HCT116 (cell line): Measurements from ENCODE around the gene MATCAP1. TPM values are rescaled to one million over a fixed set of nuclear protein-coding genes. Genes with fewer than 3 reads are reported as not detected.

ENCODE experiments used
- ATAC-seq: fragments of 200-7000 bp; cut with Tn5 transposase; 2 replicates; pipeline ENCODE4 v1.9.1; 2020; ENCODE audit warnings: mild to moderate bottlenecking, moderate library complexity
- BruUV-seq: library from RNA; stranded (reverse); fragments of 400-500 nt; replicated peaks from 2 replicates; lab custom pipeline; 2021; lab: Mats Ljungman, UMichigan
- CTCF ChIA-PET: fragments of 300-600 bp; sonication (Branson Sonifier 250); formaldehyde crosslinking; loops from one replicate; lab custom pipeline; 2021; ENCODE audit warnings: antibody characterized with exemption; lab: Charles Lee
- POLR2A ChIA-PET: fragments of 300-600, 350-600 bp; sonication (Branson Sonifier 250); formaldehyde crosslinking; loops from one replicate; lab custom pipeline; 2021; ENCODE audit warnings: antibody characterized with exemption; lab: Charles Lee
- RAD21 ChIA-PET, 2 experiments: fragments of 300-600 bp; sonication (Branson Sonifier 250); formaldehyde crosslinking; loops; one replicate each; lab custom pipeline; 2023; ENCODE audit warnings: low total read pairs in 2 of 2; ENCODE audit not compliant: uncharacterized antibody in 2 of 2, unreplicated experiment in 2 of 2, low non-redundant PET in 1 of 2; lab: Charles Lee
- DNase-seq: peaks from one replicate; pipeline ENCODE4 v3.0.0-alpha.2; 2010; ENCODE audit warnings: low read depth, low spot score
- H2AFZ ChIP-seq: fragments of 200-600 bp; shearing (Covaris generic), sonication (generic); 2 replicates; pipeline ENCODE4 v1.6.1; 2017; ENCODE audit warnings: low read depth, mixed run types, mixed read lengths, antibody characterized with exemption, low read length; ENCODE audit not compliant: poor library complexity, severe bottlenecking
- H3K27ac ChIP-seq: 2 replicates; pipeline ENCODE4 v1.5.1; 2012; ENCODE audit warnings: low read depth, low read length
- H3K27me3 ChIP-seq: fragments of 200-600 bp; sonication (generic); 2 replicates; pipeline ENCODE4 v1.6.1; 2016; ENCODE audit warnings: mixed run types, low read length, mixed read lengths; ENCODE audit not compliant: insufficient read depth
- H3K36me3 ChIP-seq, 2 experiments: fragments of 200-500 bp in 1 of 2; fragments of 200-600 bp in 1 of 2; sonication (Bioruptor generic) in 1 of 2; sonication (generic) in 1 of 2; 2 replicates each; pipeline versions ENCODE4 v1.5.1 to v1.6.1; 2014 to 2016; ENCODE audit warnings: low read length in 2 of 2, inconsistent platforms in 1 of 2, mixed read lengths in 1 of 2, mixed run types in 1 of 2; ENCODE audit not compliant: insufficient read depth in 2 of 2, control insufficient read depth in 1 of 2
- H3K4me1 ChIP-seq, 2 experiments: fragments of 200-600 bp in 1 of 2; sonication (generic) in 1 of 2; 2 replicates each; pipeline versions ENCODE4 v1.5.1 to v1.6.1; 2012 to 2017; ENCODE audit warnings: low read length in 2 of 2, inconsistent platforms in 1 of 2, mild to moderate bottlenecking in 1 of 2, mixed read lengths in 1 of 2, mixed run types in 1 of 2, moderate library complexity in 1 of 2; ENCODE audit not compliant: insufficient read depth in 2 of 2, control insufficient read depth in 1 of 2
- H3K4me2 ChIP-seq: fragments of 200-600 bp; sonication (generic); 2 replicates; pipeline ENCODE4 v1.6.1; 2017; ENCODE audit warnings: mixed run types, low read length, mixed read lengths
- H3K4me3 ChIP-seq, 2 experiments: fragments of 200-600 bp in 1 of 2; sonication (generic) in 1 of 2; replicated peaks in 1 of 2; 2 replicates each; pipeline ENCODE4 v1.5.1; 2011 to 2016; ENCODE audit warnings: low read length in 2 of 2, control low read depth in 1 of 2, low read depth in 1 of 2, mild to moderate bottlenecking in 1 of 2, mixed read lengths in 1 of 2, mixed run types in 1 of 2
- H3K79me2 ChIP-seq: fragments of 200-600 bp; sonication (generic); 2 replicates; pipeline ENCODE4 v1.6.1; 2017; ENCODE audit warnings: mild to moderate bottlenecking, mixed run types, low read length, moderate library complexity, mixed read lengths; ENCODE audit not compliant: insufficient read depth
- H3K9ac ChIP-seq: fragments of 200-600 bp; sonication (generic); 2 replicates; pipeline ENCODE4 v1.6.1; 2016; ENCODE audit warnings: low read length, mixed read lengths
- H3K9me2 ChIP-seq: fragments of 200-600 bp; sonication (generic), shearing (Covaris generic); 2 replicates; pipeline ENCODE4 v1.6.1; 2017; ENCODE audit warnings: mixed run types, mild to moderate bottlenecking, moderate library complexity; ENCODE audit not compliant: insufficient read depth
- H3K9me3 ChIP-seq, 2 experiments: fragments of 200-500 bp in 1 of 2; fragments of 200-600 bp in 1 of 2; sonication (Bioruptor generic) in 1 of 2; sonication (generic) in 1 of 2; 2 replicates each; pipeline ENCODE4 v1.6.1; 2014 to 2017; ENCODE audit warnings: low read length in 2 of 2, mixed read lengths in 2 of 2, inconsistent platforms in 1 of 2, low read depth in 1 of 2, mild to moderate bottlenecking in 1 of 2, mixed run types in 1 of 2, moderate library complexity in 1 of 2; ENCODE audit not compliant: control insufficient read depth in 1 of 2, insufficient read depth in 1 of 2
- H4K20me1 ChIP-seq: fragments of 200-600 bp; sonication (generic), shearing (Covaris generic); 2 replicates; pipeline ENCODE4 v1.6.1; 2017; ENCODE audit warnings: mixed run types, mild to moderate bottlenecking, moderate library complexity; ENCODE audit not compliant: insufficient read depth
- ATF3 ChIP-seq: IDR thresholded peaks from 2 replicates; pipeline ENCODE4 v1.6.1; 2012
- CEBPB ChIP-seq: IDR thresholded peaks from 2 replicates; pipeline ENCODE4 v1.6.1; 2012; ENCODE audit warnings: low read depth
- ELF1 ChIP-seq: IDR thresholded peaks from 2 replicates; pipeline ENCODE4 v1.6.1; 2012; ENCODE audit warnings: low read depth, borderline replicate concordance
- EZH2 ChIP-seq: fragments of 200-600 bp; sonication (generic); IDR thresholded peaks from 2 replicates; pipeline ENCODE4 v1.6.1; 2017; ENCODE audit warnings: antibody characterized with exemption, mixed run types
- FOSL1 ChIP-seq: IDR thresholded peaks from 2 replicates; pipeline ENCODE4 v1.6.1; 2012; ENCODE audit warnings: low read depth
- POLR2AphosphoS5 ChIP-seq: IDR thresholded peaks from 2 replicates; pipeline ENCODE4 v1.6.1; 2011; ENCODE audit warnings: mild to moderate bottlenecking, low read depth, low read length, moderate library complexity
- REST ChIP-seq: IDR thresholded peaks from 2 replicates; pipeline ENCODE4 v1.6.1; 2012; ENCODE audit warnings: low read depth
- SRF ChIP-seq: IDR thresholded peaks from 2 replicates; pipeline ENCODE4 v1.6.1; 2012; ENCODE audit warnings: low read depth
- TCF7L2 ChIP-seq: IDR thresholded peaks from 2 replicates; pipeline ENCODE4 v1.7.0; 2011; ENCODE audit warnings: borderline replicate concordance, inconsistent platforms; ENCODE audit not compliant: insufficient read depth, insufficient read length; ENCODE audit errors: extremely low read depth
- ZBTB33 ChIP-seq: IDR thresholded peaks from 2 replicates; pipeline ENCODE4 v1.6.1; 2011; ENCODE audit warnings: mild to moderate bottlenecking, low read length, moderate library complexity; ENCODE audit not compliant: insufficient replicate concordance; ENCODE audit errors: extremely low read depth
- ZFX ChIP-seq: fragments of 450-650 bp; IDR thresholded peaks from 2 replicates; pipeline ENCODE4 v1.6.1; 2017
- intact Hi-C: fragments of 100-400 bp; cut with micrococcal nuclease; formaldehyde crosslinking; loops from 2 replicates; pipeline ENCODE4 v1.10.0; 2022
- total RNA-seq: library from RNA; stranded (reverse); gene quantifications from one replicate; pipeline ENCODE4 v1.2.1, GENCODE V29; 2021; ENCODE audit not compliant: unreplicated experiment

The MATCAP1 gene
- total RNA-seq, 1 experiment from 2014 or later = 38.7 TPM

- TF ChIP-seq ELF1 = no peak
- TF ChIP-seq REST = no peak
Observed at GRCh38 chr16:67188798-67189197, 5.0 kb upstream of the MATCAP1 start (continued).

- Histone ChIP-seq H2AFZ (no peak overlapping the region), H3K4me1 (peaks cover 12 to 36% of the 10 kb centered on the region in 2 experiments; a peak in 3 of 4 replicates), H3K4me3 (no peak overlapping the region), H4K20me1 (no peaks in the 10 kb centered on the region), H3K4me2 (no peak overlapping the region), H3K27ac (no peak overlapping the region), H3K27me3 (no peaks in the 10 kb centered on the region), H3K36me3 (peaks cover 0 to 6% of the 10 kb centered on the region in 2 experiments; a peak in 1 of 4 replicates), H3K79me2 (peaks cover 17% of the 10 kb centered on the region), H3K9me3 (no peaks in the 10 kb centered on the region), H3K9me2 (no peaks in the 10 kb centered on the region), H3K9ac (no peak overlapping the region)
- ATAC-seq = no peak
- ChIA-PET POLR2A (no interaction called here), CTCF (no interaction called here), RAD21 (no interaction called here)
- no peak for DNase-seq
- TF ChIP-seq ZBTB33 (no peak), CEBPB (no peak), ATF3 (no peak), EZH2 (no peak), TCF7L2 (no peak), ZFX (no peak), FOSL1 (no peak), ELF1 (no peak), POLR2AphosphoS5 (no peak), SRF (no peak)
- BruUV-seq = no TSS peak
- intact Hi-C loops = no loop called here
Observed at GRCh38 chr16:67188323-67188722, 4.6 kb upstream of the MATCAP1 start.
